Endothelial cell of umbilical vein (primary cell): ENCODE results near the gene NT5DC4.

Source experiments
- CTCF ChIP-seq, 2 donors: IDR thresholded peaks; 1 replicate in 1 of 2; 2 replicates in 1 of 2; pipeline ENCODE4 v1.5.1; 2011; ENCODE audit warnings: low read length in 2 of 2, mild to moderate bottlenecking in 2 of 2, moderate library complexity in 2 of 2, control low read depth in 1 of 2, inconsistent platforms in 1 of 2, low read depth in 1 of 2; ENCODE audit not compliant: insufficient read depth in 1 of 2; ENCODE audit errors: extremely low read depth in 1 of 2
- EZH2 ChIP-seq: IDR thresholded peaks from 2 replicates; pipeline ENCODE4 v1.6.1; 2012; ENCODE audit warnings: borderline replicate concordance, low read depth, mild to moderate bottlenecking, moderate library complexity, low read length, inconsistent platforms; ENCODE audit not compliant: severe bottlenecking
- GATA2 ChIP-seq: IDR thresholded peaks from 2 replicates; pipeline ENCODE4 v1.7.0; 2011; ENCODE audit warnings: low read depth, mild to moderate bottlenecking, moderate library complexity, mixed read lengths, low read length; ENCODE audit not compliant: insufficient read length, insufficient read depth
- MAX ChIP-seq: IDR thresholded peaks from 2 replicates; pipeline ENCODE4 v1.6.1; 2011; ENCODE audit not compliant: insufficient read depth, insufficient read length
- MYC ChIP-seq: IDR thresholded peaks from one replicate; pipeline ENCODE4 v1.6.1; 2011; ENCODE audit warnings: mild to moderate bottlenecking, low read depth, low read length
- POLR2A ChIP-seq: IDR thresholded peaks from 2 replicates; pipeline ENCODE4 v1.6.1; 2012; ENCODE audit warnings: low read depth, mild to moderate bottlenecking, control low read depth, low read length
- POLR2AphosphoS5 ChIP-seq: IDR thresholded peaks from 2 replicates; pipeline ENCODE4 v1.6.1; 2012; ENCODE audit warnings: low read depth, mild to moderate bottlenecking, control low read depth, low read length, moderate library complexity; ENCODE audit not compliant: insufficient read depth

- TF ChIP-seq CTCF (IDR thresholded peaks at IDR 0.05; ENCODE audit: extremely low read depth in 1 of 2, insufficient read depth in 1 of 2, low read depth in 1 of 2, low read length in 2 of 2) (no peak), POLR2A (no peak), EZH2 (no peak), POLR2AphosphoS5 (no peak), MYC (no peak), MAX (no peak), GATA2 (no peak)
Measured at GRCh38 chr2:112692918-112693317, 27.9 kb upstream of the NT5DC4 start.
